ENCODE data around the gene DNAJC27. TPM values are rescaled to one million over a fixed set of nuclear protein-coding genes. Genes with fewer than 3 reads are reported as not detected.

The DNAJC27 gene
- polyA plus RNA-seq, 1 of the 3 experiments (the other 2 are of a cell fraction): 2.4 TPM

DNA sequence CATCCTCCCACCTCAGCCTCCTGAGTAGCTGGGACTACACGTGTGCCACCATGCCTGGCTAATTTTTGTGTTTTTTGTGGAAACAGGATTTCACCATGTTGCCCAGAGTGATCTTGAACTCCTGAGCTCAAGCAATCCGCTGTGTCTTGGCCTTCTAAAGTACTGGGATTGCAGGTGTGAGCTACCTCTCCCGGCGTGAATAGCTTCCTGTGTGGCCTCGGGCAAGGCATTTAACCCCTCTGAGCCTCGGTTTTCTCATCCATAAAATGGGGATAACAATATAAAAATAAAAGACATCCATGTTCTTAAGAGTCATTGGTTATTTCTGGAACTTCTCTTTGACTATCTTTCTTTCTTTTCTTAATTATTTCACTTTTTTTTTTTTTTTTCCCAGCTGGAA is 32.4 kb downstream of the DNAJC27 start:
- CTCF ChIA-PET: interaction anchor here (1.2 to 1.3 kb wide), 2 partner anchors 18 to 530 kb away, joined by 3 to 4 read pairs; no protein-coding TSS in a partner anchor
- Histone ChIP-seq H3K9me2 (no peaks in the 10 kb centered on the region), H3K27me3 (ENCODE audit: insufficient read depth) (no peaks in the 10 kb centered on the region), H3K79me2 (ENCODE audit: insufficient read depth) (no peaks in the 10 kb centered on the region), H3K27ac (ENCODE audit: low read depth in 2 of 2, low read length in 1 of 2) (no peak overlapping the region), H3K36me3 (replicated peaks in 1 of 2; ENCODE audit: control insufficient read depth in 1 of 2, insufficient read depth in 2 of 2, low read length in 1 of 2) (peaks cover 0 to 4% of the 10 kb centered on the region in 2 experiments), H2AFZ (ENCODE audit: low read depth) (no peak overlapping the region), H3K4me2 (no peak overlapping the region), H4K20me1 (ENCODE audit: insufficient read depth) (no peaks in the 10 kb centered on the region), H3K4me1 (ENCODE audit: control insufficient read depth in 1 of 2, insufficient read depth in 2 of 2, low read depth in 1 of 2, low read length in 1 of 2) (no peaks in the 10 kb centered on the region), H3F3A (replicated peaks; ENCODE audit: insufficient read depth) (no peaks in the 10 kb centered on the region), H3K9ac (no peak overlapping the region), H3K4me3 (ENCODE audit: low read depth in 2 of 2, low read length in 1 of 2) (no peak overlapping the region), H3K9me3 (no peaks in the 10 kb centered on the region)
- no peak for TF ChIP-seq CHD2 (IDR thresholded peaks at IDR 0.05; ENCODE audit: low read length, partially characterized antibody)
- TF ChIP-seq, protein P1, sequence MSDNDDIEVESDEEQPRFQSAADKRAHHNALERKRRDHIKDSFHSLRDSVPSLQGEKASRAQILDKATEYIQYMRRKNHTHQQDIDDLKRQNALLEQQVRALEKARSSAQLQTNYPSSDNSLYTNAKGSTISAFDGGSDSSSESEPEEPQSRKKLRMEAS (IDR thresholded peaks at IDR 0.05; ENCODE audit: low read depth): no peak
- POLR2A ChIA-PET: interaction anchor here (0.5 to 0.9 kb wide), 2 partner anchors 9 to 583 kb away, joined by 3 to 4 read pairs; no protein-coding TSS in a partner anchor
- DNase-seq: no peak
- 78% methylated on average over 6 of the region's 6 CpGs for WGBS (ENCODE audit: low lambda C conversion rate)

DNA sequence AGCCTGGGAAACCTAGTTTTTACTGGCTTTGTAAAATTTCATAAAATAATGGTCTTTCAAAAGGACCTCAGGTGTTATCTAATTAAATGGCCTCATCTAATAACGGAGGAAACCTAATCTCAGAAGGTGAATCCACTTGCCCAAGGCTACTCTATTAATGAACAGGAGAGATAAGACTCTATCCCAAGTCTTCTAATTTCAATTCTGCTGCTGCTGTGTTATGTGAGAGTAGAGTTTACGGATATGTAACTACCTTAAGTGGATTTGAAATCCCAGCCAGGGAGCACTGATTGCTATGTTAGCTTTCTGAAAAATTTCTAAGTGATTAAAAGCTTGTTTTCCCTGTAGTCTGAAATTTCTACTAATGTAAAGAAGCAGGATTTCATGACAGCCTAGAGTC is 34.5 kb downstream of the DNAJC27 start:
- H3K79me2 ChIP-seq (ENCODE audit: insufficient read depth): no peaks in the 10 kb centered on the region
- no peaks in the 10 kb centered on the region for H3K9me2 ChIP-seq
- no peak overlapping the region for H3K4me2 ChIP-seq
- no peaks in the 10 kb centered on the region for H4K20me1 ChIP-seq (ENCODE audit: insufficient read depth)
- no peak for TF ChIP-seq FOXM1 (IDR thresholded peaks at IDR 0.05; ENCODE audit: low read depth)
- TF ChIP-seq, protein P1 (IDR thresholded peaks at IDR 0.05; ENCODE audit: low read depth): no peak
- no peak for TF ChIP-seq SMC3 (IDR thresholded peaks at IDR 0.05; ENCODE audit: low read depth, low read length)
- TF ChIP-seq GABPA (IDR thresholded peaks at IDR 0.05; ENCODE audit: low read depth): no peak
- TF ChIP-seq, protein P2, sequence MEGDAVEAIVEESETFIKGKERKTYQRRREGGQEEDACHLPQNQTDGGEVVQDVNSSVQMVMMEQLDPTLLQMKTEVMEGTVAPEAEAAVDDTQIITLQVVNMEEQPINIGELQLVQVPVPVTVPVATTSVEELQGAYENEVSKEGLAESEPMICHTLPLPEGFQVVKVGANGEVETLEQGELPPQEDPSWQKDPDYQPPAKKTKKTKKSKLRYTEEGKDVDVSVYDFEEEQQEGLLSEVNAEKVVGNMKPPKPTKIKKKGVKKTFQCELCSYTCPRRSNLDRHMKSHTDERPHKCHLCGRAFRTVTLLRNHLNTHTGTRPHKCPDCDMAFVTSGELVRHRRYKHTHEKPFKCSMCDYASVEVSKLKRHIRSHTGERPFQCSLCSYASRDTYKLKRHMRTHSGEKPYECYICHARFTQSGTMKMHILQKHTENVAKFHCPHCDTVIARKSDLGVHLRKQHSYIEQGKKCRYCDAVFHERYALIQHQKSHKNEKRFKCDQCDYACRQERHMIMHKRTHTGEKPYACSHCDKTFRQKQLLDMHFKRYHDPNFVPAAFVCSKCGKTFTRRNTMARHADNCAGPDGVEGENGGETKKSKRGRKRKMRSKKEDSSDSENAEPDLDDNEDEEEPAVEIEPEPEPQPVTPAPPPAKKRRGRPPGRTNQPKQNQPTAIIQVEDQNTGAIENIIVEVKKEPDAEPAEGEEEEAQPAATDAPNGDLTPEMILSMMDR (IDR thresholded peaks at IDR 0.05): no peak
- TF ChIP-seq, protein P3, sequence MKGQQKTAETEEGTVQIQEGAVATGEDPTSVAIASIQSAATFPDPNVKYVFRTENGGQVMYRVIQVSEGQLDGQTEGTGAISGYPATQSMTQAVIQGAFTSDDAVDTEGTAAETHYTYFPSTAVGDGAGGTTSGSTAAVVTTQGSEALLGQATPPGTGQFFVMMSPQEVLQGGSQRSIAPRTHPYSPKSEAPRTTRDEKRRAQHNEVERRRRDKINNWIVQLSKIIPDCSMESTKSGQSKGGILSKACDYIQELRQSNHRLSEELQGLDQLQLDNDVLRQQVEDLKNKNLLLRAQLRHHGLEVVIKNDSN (IDR thresholded peaks at IDR 0.05; ENCODE audit: borderline replicate concordance, low read depth): no peak
- no peaks in the 10 kb centered on the region for H3K9me3 ChIP-seq
- no peak overlapping the region for H3K4me3 ChIP-seq (ENCODE audit: low read depth in 2 of 2, low read length in 1 of 2)
- H3K27me3 ChIP-seq (ENCODE audit: insufficient read depth): no peaks in the 10 kb centered on the region
- H3K9ac ChIP-seq: 0 out of 2 replicates have a peak overlapping the region, but pooled peaks have one; percentile 9
- CTCF ChIA-PET: interaction anchor here (0.6 to 1.4 kb wide), 6 partner anchors 38 to 957 kb away, joined by 3 to 6 read pairs (median 3); no protein-coding TSS in a partner anchor
- POLR2A ChIA-PET: interaction anchor here (0.6 kb wide), 1 partner anchor 770 kb away, joined by 3 read pairs; no protein-coding TSS in a partner anchor
- WGBS (ENCODE audit: low lambda C conversion rate): 76% methylated on average over 2 of the region's 2 CpGs
- H3K4me1 ChIP-seq (ENCODE audit: control insufficient read depth in 1 of 2, insufficient read depth in 2 of 2, low read depth in 1 of 2, low read length in 1 of 2): no peaks in the 10 kb centered on the region
- no peaks in the 10 kb centered on the region for H3F3A ChIP-seq (replicated peaks; ENCODE audit: insufficient read depth)
- no peak for DNase-seq
- no peak overlapping the region for H2AFZ ChIP-seq (ENCODE audit: low read depth)
- no peaks in the 10 kb centered on the region for H3K36me3 ChIP-seq (replicated peaks in 1 of 2; ENCODE audit: control insufficient read depth in 1 of 2, insufficient read depth in 2 of 2, low read length in 1 of 2)
- H3K27ac ChIP-seq (ENCODE audit: low read depth in 2 of 2, low read length in 1 of 2): no peak overlapping the region
